ENCODE data around the gene PSPC1.

GRCh38 chr13:19663416-19663979, 119.2 kb downstream of the PSPC1 start:
- TF ChIP-seq EP300 (IDR thresholded peaks at IDR 0.05) = no peak
- TF ChIP-seq POLR2A (IDR thresholded peaks at IDR 0.05) = no peak
- no peak for TF ChIP-seq CTCF (IDR thresholded peaks at IDR 0.05)
